ENCODE results near the gene MTCH2. TPM values are rescaled to one million over a fixed set of nuclear protein-coding genes. Genes with fewer than 3 reads are reported as not detected.

MTCH2 gene
- total and polyA plus RNA-seq, 4 donors: 33.0 to 76.2 (median 59.8) TPM

- ATAC-seq (ENCODE audit: insufficient read depth, low FRiP score) (no peak), DNase-seq (no peak)
- no peak for TF ChIP-seq CTCF (IDR thresholded peaks at IDR 0.05; ENCODE audit: control extremely low read depth, extremely low read depth)
- Histone ChIP-seq H3K36me3 (ENCODE audit: control insufficient read depth in 4 of 4, insufficient read depth in 4 of 4, low read length in 4 of 4) (peaks cover 18 to 25% (median 22%) of the 10 kb centered on the region in 4 donors), H3K9me3 (ENCODE audit: control insufficient read depth in 4 of 4, insufficient read depth in 3 of 4, low read length in 3 of 4) (peaks cover 0 to 2% (median 0%) of the 10 kb centered on the region in 4 donors), H3K4me3 (no peak overlapping the region), H3K9ac (ENCODE audit: insufficient read depth in 1 of 2, low read length in 2 of 2) (no peak overlapping the region), H3K4me1 (ENCODE audit: control insufficient read depth in 5 of 5, insufficient read depth in 5 of 5, low read length in 5 of 5) (peaks cover 0 to 19% (median 0%) of the 10 kb centered on the region in 5 donors), H3K27ac (ENCODE audit: low read depth in 1 of 2, low read length in 1 of 2) (peak overlapping the region in 1 of 2 donors; percentile 3), H3K27me3 (ENCODE audit: control insufficient read depth in 3 of 3, insufficient read depth in 3 of 3, low read length in 2 of 3) (peaks cover 0 to 3% (median 0%) of the 10 kb centered on the region in 3 donors)
- 46 to 62% methylated on average over 6 of the region's 6 CpGs for WGBS, 2 donors
Measured at GRCh38 chr11:47587039-47587716, 55.2 kb downstream of the MTCH2 start.

GRCh38 chr11:47586098-47586855 lies 56.1 kb downstream of the MTCH2 start, which contains the start of gene FAM180B:
TSS of gene FAM180B (plus strand) at chr11:47586678. CDS start at chr11:47586769, 91 bp downstream.
- peaks cover 27 to 30% (median 29%) of the 10 kb centered on the region in 4 donors for H3K36me3 ChIP-seq (ENCODE audit: control insufficient read depth in 4 of 4, insufficient read depth in 4 of 4, low read length in 4 of 4)
- H3K9me3 ChIP-seq (ENCODE audit: control insufficient read depth in 4 of 4, insufficient read depth in 3 of 4, low read length in 3 of 4): peaks cover 0 to 2% (median 0%) of the 10 kb centered on the region in 4 donors
- peak in 1 of 3 donors; percentile 38 for DNase-seq
- 78 to 84% methylated on average over 12 of the region's 12 CpGs for WGBS, 2 donors
- H3K4me1 ChIP-seq (ENCODE audit: control insufficient read depth in 5 of 5, insufficient read depth in 5 of 5, low read length in 5 of 5): peaks cover 0 to 17% (median 0%) of the 10 kb centered on the region in 5 donors
- no peak for TF ChIP-seq CTCF (IDR thresholded peaks at IDR 0.05; ENCODE audit: control extremely low read depth, extremely low read depth)
- ATAC-seq (ENCODE audit: insufficient read depth, low FRiP score): no peak
- no peak within 1 kb of the TSS for H3K4me3 ChIP-seq
- no peak within 1 kb of the TSS for H3K9ac ChIP-seq (ENCODE audit: insufficient read depth in 1 of 2, low read length in 2 of 2)
- no peaks in the 10 kb centered on the region for H3K27me3 ChIP-seq (ENCODE audit: control insufficient read depth in 3 of 3, insufficient read depth in 3 of 3, low read length in 2 of 3)
- peak within 1 kb of the TSS in 1 of 2 donors; percentile 3 for H3K27ac ChIP-seq (ENCODE audit: low read depth in 1 of 2, low read length in 1 of 2)

GRCh38 chr11:47583844-47584243 lies 58.5 kb downstream of the MTCH2 start:
- peaks cover 0 to 21% (median 10%) of the 10 kb centered on the region in 5 donors for H3K4me1 ChIP-seq (ENCODE audit: control insufficient read depth in 5 of 5, insufficient read depth in 5 of 5, low read length in 5 of 5)
- H3K36me3 ChIP-seq (ENCODE audit: control insufficient read depth in 4 of 4, insufficient read depth in 4 of 4, low read length in 4 of 4): peaks cover 31 to 44% (median 34%) of the 10 kb centered on the region in 4 donors
- DNase-seq (no peak), ATAC-seq (ENCODE audit: insufficient read depth, low FRiP score) (no peak)
- WGBS, 2 donors: 92% methylated on average over 5 of the region's 5 CpGs
- no peak overlapping the region for H3K4me3 ChIP-seq
- no peak overlapping the region for H3K27ac ChIP-seq (ENCODE audit: low read depth in 1 of 2, low read length in 1 of 2)
- no peaks in the 10 kb centered on the region for H3K27me3 ChIP-seq (ENCODE audit: control insufficient read depth in 3 of 3, insufficient read depth in 3 of 3, low read length in 2 of 3)
- H3K9me3 ChIP-seq (ENCODE audit: control insufficient read depth in 4 of 4, insufficient read depth in 3 of 4, low read length in 3 of 4): no peaks in the 10 kb centered on the region
- TF ChIP-seq CTCF (IDR thresholded peaks at IDR 0.05; ENCODE audit: control extremely low read depth, extremely low read depth): no peak
- no peak overlapping the region for H3K9ac ChIP-seq (ENCODE audit: insufficient read depth in 1 of 2, low read length in 2 of 2)
